Gastroesophageal sphincter (tissue), 3 donors: ENCODE data around the gene TGM3.

Source experiments
- EP300 ChIP-seq: sonication (generic); formaldehyde crosslinking; IDR thresholded peaks from one replicate; pipeline ENCODE4 v1.6.1; 2017; ENCODE audit warnings: antibody characterized with exemption, mild to moderate bottlenecking
- POLR2A ChIP-seq, 2 donors: fragments of 450-650 bp; IDR thresholded peaks; one replicate each; pipeline ENCODE4 v1.6.1; 2017; ENCODE audit warnings: antibody characterized with exemption in 2 of 2, mild to moderate bottlenecking in 2 of 2, moderate library complexity in 1 of 2
- POLR2AphosphoS5 ChIP-seq: sonication (generic); formaldehyde crosslinking; IDR thresholded peaks from one replicate; pipeline ENCODE4 v1.6.1; 2017; ENCODE audit warnings: antibody characterized with exemption
- TF ChIP-seq, protein P1 (sequence below), 4 experiments: fragments of 200-600 bp in 2 of 4; fragments of 450-650 bp in 2 of 4; sonication (generic) in 1 of 4; IDR thresholded peaks; one replicate each; pipeline ENCODE4 v1.5.1; 2017 to 2019; ENCODE audit warnings: antibody characterized with exemption in 4 of 4, mild to moderate bottlenecking in 2 of 4, moderate library complexity in 2 of 4

GRCh38 chr20:2296524-2297356 is 939 bp downstream of the TGM3 start:
- no peak for TF ChIP-seq POLR2AphosphoS5
- no peak for TF ChIP-seq POLR2A (IDR thresholded peaks at IDR 0.05)
- TF ChIP-seq, protein P1, sequence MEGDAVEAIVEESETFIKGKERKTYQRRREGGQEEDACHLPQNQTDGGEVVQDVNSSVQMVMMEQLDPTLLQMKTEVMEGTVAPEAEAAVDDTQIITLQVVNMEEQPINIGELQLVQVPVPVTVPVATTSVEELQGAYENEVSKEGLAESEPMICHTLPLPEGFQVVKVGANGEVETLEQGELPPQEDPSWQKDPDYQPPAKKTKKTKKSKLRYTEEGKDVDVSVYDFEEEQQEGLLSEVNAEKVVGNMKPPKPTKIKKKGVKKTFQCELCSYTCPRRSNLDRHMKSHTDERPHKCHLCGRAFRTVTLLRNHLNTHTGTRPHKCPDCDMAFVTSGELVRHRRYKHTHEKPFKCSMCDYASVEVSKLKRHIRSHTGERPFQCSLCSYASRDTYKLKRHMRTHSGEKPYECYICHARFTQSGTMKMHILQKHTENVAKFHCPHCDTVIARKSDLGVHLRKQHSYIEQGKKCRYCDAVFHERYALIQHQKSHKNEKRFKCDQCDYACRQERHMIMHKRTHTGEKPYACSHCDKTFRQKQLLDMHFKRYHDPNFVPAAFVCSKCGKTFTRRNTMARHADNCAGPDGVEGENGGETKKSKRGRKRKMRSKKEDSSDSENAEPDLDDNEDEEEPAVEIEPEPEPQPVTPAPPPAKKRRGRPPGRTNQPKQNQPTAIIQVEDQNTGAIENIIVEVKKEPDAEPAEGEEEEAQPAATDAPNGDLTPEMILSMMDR (IDR thresholded peaks at IDR 0.05), result no peak
- no peak for TF ChIP-seq EP300
